ENCODE data around the gene SORCS2. TPM values are rescaled to one million over a fixed set of nuclear protein-coding genes. Genes with fewer than 3 reads are reported as not detected.

The SORCS2 gene
- total RNA-seq, 4 donors from 2014 or later, result 0.07 to 1.2 (median 0.11) TPM

GRCh38 chr4:7783541-7783940, 591.2 kb downstream of the SORCS2 start:
- Histone ChIP-seq H3K4me3 (no peak overlapping the region), H3K27me3 (no peaks in the 10 kb centered on the region), H3K27ac (no peak overlapping the region), H3K36me3 (peaks cover 0 to 8% of the 10 kb centered on the region in 2 donors), H3K4me1 (peaks cover 6% of the 10 kb centered on the region in 2 donors), H3K9me3 (no peaks in the 10 kb centered on the region)
- no peak for ATAC-seq
- in situ Hi-C loops (cut with MboI; ENCODE audit: low sequenced_read_pairs in 4 of 4) (no loop called here), intact Hi-C loops (cut with DNase I; ENCODE audit: low total_unique reads) (loop anchor here (2.0 kb wide), 1 partner anchor 63 kb away; no protein-coding TSS in a partner anchor)
- DNase-seq, result no peak
- TF ChIP-seq POLR2A (IDR thresholded peaks at IDR 0.05) (no peak), CTCF (IDR thresholded peaks at IDR 0.05 in 4 of 5, conservative IDR thresholded peaks at IDR 0.05 in 1 of 5) (no peak)

DNA sequence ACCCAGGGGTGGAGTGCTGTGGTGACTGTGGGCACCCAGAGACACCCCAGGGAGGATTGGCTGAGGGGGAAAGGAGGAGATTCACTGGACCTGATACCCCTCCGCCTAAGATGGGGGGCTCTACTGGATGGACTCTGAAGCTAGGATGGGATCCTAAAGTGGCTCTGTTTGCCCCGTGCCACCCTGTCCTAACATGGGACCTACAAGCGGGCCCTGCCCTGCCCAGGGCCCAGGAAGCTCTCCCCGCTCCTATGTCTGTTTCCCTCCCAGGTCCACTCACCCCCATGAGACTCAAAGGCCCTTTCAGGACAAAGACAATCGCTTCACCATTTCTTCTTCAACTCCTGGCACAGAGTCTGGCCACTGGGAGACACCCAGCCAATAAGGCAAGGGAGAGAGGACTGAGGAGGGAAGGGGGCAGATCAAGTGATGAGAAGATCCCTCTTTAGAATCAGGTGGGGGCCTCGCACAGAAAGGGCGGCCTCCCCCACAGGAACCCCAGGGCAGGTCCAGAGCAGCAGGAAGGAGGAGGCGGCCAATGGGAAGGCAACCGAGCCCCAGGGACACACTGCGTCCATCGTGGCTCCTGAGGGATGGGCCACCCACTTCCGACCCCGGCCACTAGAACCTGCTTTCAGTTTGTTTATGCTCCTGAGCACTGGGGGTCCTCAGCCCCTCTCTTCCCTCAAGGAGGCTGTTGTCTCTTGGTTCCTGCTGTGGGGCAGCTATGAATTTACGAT, 592.0 kb downstream of the SORCS2 start:
- Histone ChIP-seq H3K9me3 (no peaks in the 10 kb centered on the region), H3K4me1 (peaks cover 10% of the 10 kb centered on the region in 2 donors), H3K27ac (no peak overlapping the region), H3K4me3 (no peak overlapping the region), H3K36me3 (peaks cover 0 to 8% of the 10 kb centered on the region in 2 donors), H3K27me3 (no peaks in the 10 kb centered on the region)
- ATAC-seq (no peak), DNase-seq (no peak)
- intact Hi-C loops (cut with DNase I; ENCODE audit: low total_unique reads) (no loop called here), in situ Hi-C loops (cut with MboI; ENCODE audit: low sequenced_read_pairs in 4 of 4) (no loop called here)
- TF ChIP-seq POLR2A (IDR thresholded peaks at IDR 0.05) (no peak), CTCF (IDR thresholded peaks at IDR 0.05 in 4 of 5, conservative IDR thresholded peaks at IDR 0.05 in 1 of 5) (no peak)

GRCh38 chr4:7785017-7785416, 592.7 kb downstream of the SORCS2 start:
- ATAC-seq (no peak), DNase-seq (no peak)
- H3K9me3 ChIP-seq, result no peaks in the 10 kb centered on the region
- no peak overlapping the region for H3K27ac ChIP-seq
- in situ Hi-C loops (cut with MboI; ENCODE audit: low sequenced_read_pairs in 4 of 4), result no loop called here
- no peak for TF ChIP-seq POLR2A (IDR thresholded peaks at IDR 0.05)
- peaks cover 0 to 8% of the 10 kb centered on the region in 2 donors for H3K36me3 ChIP-seq
- H3K4me3 ChIP-seq, result no peak overlapping the region
- peaks cover 5 to 10% of the 10 kb centered on the region in 2 donors for H3K4me1 ChIP-seq
- intact Hi-C loops (cut with DNase I; ENCODE audit: low total_unique reads), result no loop called here
- no peaks in the 10 kb centered on the region for H3K27me3 ChIP-seq

DNA sequence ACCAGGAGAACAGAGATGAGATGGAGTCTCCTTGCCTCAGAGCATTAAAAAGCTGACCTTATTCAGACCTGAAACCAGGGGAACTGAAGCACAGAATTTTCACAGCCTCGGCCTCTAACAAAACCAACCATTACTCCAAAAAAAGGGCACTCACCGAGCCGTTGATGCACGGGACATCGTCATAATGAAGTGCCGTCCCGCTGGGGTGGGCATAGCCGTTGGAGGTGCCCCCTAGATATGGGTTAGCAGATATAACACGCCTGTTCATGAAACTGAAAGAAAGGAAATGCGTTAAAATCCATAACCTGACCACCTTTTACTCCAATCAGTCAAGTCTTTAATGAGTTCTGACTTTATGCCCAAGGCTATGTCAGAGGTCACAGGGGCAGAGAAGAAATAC, 593.7 kb downstream of the SORCS2 start:
- Histone ChIP-seq H3K27ac (no peak overlapping the region), H3K27me3 (no peaks in the 10 kb centered on the region), H3K4me3 (no peak overlapping the region), H3K36me3 (peaks cover 0 to 8% of the 10 kb centered on the region in 2 donors), H3K9me3 (no peaks in the 10 kb centered on the region), H3K4me1 (peaks cover 5 to 10% of the 10 kb centered on the region in 2 donors)
- in situ Hi-C loops (cut with MboI; ENCODE audit: low sequenced_read_pairs in 4 of 4), result no loop called here
- TF ChIP-seq POLR2A (IDR thresholded peaks at IDR 0.05), result no peak
- no peak for TF ChIP-seq CTCF (IDR thresholded peaks at IDR 0.05 in 4 of 5, conservative IDR thresholded peaks at IDR 0.05 in 1 of 5)
- ATAC-seq (no peak), DNase-seq (no peak)
- intact Hi-C loops (cut with DNase I; ENCODE audit: low total_unique reads), result no loop called here

DNA sequence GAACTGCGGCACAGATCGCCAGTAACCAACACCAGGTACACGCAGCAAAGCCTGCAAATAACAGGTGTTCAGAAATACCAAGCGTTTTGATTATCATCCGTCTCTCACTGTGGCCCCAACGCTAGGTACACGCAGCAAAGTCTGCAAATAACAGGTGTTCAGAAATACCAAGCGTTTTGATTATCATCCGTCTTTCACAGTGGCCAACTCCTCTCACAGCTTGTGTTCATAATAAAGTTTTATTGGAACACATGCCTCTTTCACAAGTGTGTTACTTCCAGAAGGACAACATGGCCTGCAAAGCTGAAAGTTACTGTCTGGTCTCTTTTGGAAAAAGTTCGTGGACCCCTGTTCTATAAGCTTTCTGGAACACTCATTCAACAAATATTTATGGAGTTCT, 594.2 kb downstream of the SORCS2 start:
- TF ChIP-seq POLR2A (IDR thresholded peaks at IDR 0.05) (no peak), CTCF (IDR thresholded peaks at IDR 0.05 in 4 of 5, conservative IDR thresholded peaks at IDR 0.05 in 1 of 5) (no peak)
- Histone ChIP-seq H3K9me3 (no peaks in the 10 kb centered on the region), H3K27me3 (no peaks in the 10 kb centered on the region), H3K4me3 (no peak overlapping the region), H3K36me3 (peaks cover 0 to 8% of the 10 kb centered on the region in 2 donors), H3K27ac (no peak overlapping the region), H3K4me1 (peaks cover 5 to 10% of the 10 kb centered on the region in 2 donors)
- intact Hi-C loops (cut with DNase I; ENCODE audit: low total_unique reads) (no loop called here), in situ Hi-C loops (cut with MboI; ENCODE audit: low sequenced_read_pairs in 4 of 4) (no loop called here)
- no peak for DNase-seq
- no peak for ATAC-seq

All from gastrocnemius medialis (tissue), 4 donors.